CD4-positive, alpha-beta T cell treated with Interleukin-17A for 1 hour (primary cell): ENCODE measurements around the gene WDR27.
"Not testable (repeated sequence)": the region's sequence is repeated elsewhere in the genome, so short reads cannot be mapped to it uniquely, and the experiment has no call there.

Source experiments
- DNase-seq: peaks from one replicate; pipeline ENCODE4 v3.0.0-alpha.2; 2020

WDR27 gene

DNA sequence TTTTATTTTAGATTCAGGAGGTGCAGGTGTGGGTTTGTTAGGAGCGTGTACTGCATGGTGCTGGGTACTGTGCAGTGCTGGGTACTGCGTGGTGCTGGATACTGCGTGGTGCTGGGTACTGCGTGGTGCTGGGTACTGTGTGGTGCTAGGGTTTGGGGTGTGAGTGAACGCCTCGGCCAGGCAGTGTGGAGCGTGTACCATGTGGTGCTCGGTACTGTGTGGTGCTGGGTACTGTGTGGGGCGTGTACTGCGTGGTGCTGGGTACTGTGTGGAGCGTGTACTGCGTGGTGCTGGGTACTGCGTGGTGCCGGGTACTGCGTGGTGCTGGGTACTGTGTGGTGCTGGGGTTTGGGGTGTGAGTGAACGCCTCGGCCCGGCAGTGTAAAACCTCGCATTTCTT is 62.9 kb downstream of the WDR27 start:
- DNase-seq, result no peak

DNA sequence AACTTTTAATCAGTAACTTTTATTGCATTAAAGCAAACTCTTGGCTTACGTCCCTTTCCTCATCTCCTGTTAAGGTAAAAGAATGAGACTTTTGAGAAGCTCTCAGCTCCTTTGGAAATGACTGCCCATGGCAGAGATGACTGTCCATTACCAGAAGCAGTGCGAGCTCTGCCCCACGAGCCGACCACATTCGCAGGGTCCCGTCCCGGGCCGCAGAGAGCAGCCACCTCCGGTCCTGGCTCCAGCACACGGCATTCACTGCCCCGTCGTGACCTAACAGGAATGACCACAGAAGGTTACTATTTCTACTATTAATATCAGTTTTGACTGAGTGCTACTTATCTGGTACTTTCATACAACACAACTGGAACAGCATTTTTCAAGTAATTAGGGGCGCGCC is 63.4 kb downstream of the WDR27 start:
- no peak for DNase-seq

- DNase-seq, result no peak
These were observed 66.5 kb downstream of the WDR27 start for GRCh38 chr6:169635345-169635744.

DNA sequence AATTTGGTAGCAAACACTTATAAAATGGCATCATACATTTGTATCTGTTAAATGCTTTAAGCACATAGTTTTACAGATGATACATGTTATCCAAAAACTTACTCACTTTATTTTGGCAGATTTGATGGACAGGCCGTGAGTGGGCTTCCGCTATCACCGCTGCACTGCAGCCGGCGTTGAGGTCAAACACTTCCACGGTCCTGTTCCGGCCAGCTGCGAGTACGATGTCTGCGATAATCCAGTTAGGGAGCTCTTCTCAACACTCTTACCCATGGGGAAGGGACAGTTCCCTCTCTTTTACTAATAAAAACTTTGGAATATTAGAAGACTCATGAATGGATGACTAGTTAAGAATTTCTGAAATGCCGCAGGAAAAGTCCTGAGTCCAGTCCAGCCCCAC is 69.0 kb downstream of the WDR27 start:
- no peak for DNase-seq

- no peak for DNase-seq
These were observed 72.6 kb downstream of the WDR27 start for GRCh38 chr6:169629256-169629655.

DNA sequence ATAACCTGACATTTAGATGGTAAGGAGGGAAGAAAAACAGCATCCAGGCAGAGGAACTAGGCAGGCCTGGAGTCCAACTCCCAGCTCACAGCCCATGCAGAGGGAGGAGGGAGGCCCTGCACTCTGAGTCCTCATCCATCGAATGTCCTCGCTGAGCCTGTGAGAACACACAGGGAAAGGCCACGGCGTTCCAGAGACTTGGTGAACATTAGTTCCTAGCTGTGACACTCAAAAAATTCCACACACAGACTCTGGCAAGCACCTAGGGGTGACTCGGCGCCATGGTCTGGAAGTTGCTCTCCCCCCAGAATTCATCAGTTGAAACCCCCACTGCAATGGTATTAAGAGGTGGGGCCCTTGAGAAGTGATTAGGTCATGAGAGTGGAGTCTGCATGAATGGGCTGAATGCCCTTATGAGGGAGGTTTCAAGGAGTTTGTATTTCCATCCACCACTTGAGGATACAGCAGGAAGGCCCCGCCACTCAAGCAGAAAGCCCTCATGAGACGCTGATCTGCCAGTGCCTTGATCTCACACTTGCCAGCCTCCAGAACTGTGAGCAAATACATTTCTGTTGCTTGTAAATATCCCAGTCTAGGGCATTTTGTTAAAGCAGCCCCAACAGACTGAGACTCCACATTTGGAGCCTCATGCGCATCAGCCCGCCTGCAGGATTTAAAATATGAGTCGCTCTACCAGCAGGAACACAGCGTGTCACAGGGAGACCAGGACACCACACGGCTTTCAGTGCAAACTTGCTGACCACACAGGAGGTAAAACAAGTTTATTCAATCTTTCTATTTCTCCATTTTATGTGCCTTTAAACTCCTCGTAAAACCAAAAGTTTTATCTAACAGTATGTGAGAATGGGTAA is 73.9 kb downstream of the WDR27 start:
- no peak for DNase-seq

GRCh38 chr6:169626649-169627048 is 75.2 kb downstream of the WDR27 start:
- DNase-seq, result no peak

- DNase-seq, result no peak
These were observed 75.7 kb downstream of the WDR27 start for GRCh38 chr6:169626169-169626568.

DNA sequence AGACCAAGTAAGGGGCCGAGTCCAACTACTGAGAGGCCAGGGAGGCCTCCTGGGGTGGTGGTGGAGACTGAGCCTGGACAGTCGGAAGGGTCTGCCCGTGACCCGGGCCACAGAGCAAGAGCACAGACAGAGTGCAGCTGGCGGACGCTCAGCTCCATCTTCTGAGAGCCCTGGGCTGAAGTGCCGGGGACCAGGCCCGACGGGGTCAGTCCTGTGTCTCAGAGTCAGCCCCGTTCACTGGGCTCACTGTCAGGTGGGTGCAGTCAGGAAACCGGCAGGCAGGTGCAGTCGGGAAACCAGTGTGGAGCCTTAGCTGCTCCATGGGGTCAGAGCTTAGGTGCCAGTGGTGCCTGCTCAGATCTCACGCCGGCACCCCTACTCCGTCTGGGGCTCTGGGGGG is 76.5 kb downstream of the WDR27 start:
- DNase-seq, result no peak

DNA sequence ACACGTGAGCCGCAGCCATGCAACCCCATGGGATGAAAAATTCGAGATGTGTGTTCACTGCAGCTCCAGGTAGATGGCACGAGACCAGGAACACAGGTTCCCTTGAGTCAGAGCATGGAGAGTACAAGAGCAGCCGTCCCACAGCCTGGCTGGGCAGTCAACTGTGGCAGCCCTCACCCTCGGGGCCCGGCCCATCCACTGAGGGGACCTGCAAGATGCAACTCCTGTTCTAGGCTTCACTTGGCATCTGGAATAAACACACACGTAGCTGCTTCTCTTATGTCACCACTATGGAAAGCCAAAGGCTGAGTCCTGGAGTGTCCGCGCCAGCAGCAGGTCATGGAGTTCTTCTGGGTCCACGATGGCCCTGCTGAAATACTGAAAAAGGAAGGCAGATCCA is 77.0 kb downstream of the WDR27 start:
- no peak for DNase-seq

DNA sequence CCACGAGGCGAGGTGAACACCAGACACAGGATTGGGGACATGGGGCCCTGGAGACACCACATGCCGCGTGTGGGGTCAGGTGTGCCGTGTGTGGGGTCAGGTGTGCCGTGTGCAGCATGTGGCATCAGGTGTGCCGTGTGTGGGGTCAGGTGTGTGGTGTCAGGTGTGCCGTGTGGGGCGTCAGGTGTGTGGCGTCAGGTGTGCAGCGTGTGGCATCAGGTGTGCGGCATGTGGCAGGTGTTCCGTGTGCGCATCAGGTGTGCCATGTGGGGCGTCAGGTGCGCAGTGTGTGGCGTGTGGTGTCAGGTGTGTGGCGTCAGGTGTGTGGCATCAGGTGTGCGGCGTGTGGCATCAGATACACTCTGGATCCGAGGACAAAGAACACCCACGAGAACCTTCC is 77.9 kb downstream of the WDR27 start:
- DNase-seq, result no peak

DNA sequence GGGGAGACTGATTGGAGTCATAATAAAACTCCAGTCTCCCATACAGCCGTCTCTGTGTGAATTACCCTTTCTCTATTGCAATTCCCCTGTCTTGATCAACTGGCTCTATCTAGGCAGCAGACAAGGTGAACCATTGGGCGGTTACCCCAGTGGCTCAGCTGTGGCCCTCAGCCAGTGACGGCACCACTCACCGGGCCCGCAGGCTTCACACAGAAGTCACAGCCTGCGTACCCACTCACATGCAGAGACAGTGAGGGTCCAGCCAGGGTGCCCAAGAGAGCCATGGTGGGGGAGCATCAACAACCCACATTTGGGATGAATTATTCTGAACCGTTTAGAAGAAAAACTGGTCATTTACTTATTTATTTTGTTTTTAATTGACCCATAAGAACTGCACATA is 78.5 kb downstream of the WDR27 start:
- no peak for DNase-seq

GRCh38 chr6:169622618-169623017 is 79.2 kb downstream of the WDR27 start:
- DNase-seq, result no peak

GRCh38 chr6:169621311-169621710 is 80.5 kb downstream of the WDR27 start:
- DNase-seq, result no peak

DNA sequence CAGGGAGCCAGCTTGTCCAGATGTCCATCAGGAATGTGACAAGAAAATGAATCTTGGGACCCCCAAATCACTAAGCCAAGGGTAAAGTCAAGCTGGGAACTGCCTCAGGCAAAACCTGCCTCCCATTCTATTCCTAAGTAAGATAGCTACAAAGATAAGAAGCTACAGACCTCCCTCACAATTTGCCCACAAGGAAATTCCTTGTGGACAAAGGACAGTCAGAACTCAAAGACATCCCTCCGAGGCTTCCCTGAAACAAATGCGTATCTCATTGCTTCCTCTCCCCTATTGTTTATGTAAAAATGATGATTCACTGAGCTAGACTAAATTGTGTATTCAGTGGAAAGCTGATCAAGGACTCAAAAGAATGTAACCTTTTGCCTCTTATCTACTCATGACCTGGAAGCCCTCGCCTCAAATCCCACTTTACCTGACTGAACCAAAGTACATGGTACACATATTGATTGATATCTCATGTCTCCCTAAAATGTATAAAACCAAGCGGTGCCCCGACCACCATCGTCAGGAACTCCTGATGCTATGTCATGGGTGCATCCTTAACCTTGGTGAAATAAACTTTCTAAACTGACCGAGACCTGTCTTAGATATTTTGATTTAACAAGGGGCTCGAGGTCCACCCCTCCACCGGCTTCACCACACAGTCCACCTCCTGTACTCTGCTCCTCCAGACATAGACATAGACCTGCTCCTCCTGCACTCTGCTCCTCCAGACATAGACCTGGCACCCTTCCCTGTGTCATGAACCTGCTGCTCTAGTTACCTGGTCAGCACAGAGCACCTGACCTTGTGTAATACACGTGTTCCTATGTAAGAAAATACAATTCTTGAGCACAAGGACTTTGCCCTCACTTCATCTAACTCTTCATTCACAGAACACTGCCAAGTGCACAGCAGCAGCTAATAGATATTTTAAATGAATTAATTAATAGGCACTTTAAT is 81.4 kb downstream of the WDR27 start:
- no peak for DNase-seq

- no peak for DNase-seq
These were observed 82.2 kb downstream of the WDR27 start for GRCh38 chr6:169619650-169620049.

- no peak for DNase-seq
These were observed 83.0 kb downstream of the WDR27 start for GRCh38 chr6:169618526-169619490.

DNA sequence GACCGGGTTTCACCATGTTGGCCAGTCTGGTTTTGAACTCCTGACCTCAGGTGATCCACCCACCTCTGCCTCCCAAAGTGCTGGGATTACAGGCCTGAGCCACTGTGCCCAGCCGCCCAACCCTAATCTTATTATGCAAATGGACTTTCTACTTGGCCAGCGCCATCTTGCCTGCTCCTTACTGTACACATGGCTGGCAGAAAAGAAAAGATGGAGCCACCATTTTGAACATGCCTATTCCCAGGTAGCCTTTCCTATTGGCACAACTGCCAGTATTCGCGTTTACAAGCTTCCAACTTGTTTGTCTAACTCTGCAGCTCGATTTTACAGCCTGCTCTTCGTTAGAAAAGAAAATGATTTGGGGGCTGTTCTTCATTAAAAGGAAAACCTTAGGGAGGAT is 84.3 kb downstream of the WDR27 start:
- no peak for DNase-seq

- not testable (repeated sequence) for DNase-seq
These were observed 93.2 kb downstream of the WDR27 start for GRCh38 chr6:169608609-169609008.

DNA sequence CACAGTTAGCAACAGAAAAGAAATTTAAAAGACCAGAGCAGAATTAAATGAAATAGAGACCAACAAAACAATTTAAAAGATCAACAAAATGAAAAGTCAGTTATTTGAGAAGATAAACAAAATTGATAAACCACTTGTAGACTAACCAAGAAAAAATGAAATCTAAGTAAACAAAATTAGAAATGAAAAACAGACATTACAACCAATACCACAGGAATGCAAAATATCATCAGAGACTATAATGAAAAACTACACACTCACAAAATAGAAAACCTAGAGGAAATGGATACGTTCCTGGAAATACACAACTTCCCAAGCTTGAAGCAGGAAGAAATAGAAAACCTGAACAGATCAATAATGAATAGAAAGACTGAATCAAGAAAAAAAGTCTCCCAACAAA is 97.8 kb downstream of the WDR27 start:
- DNase-seq, result no peak

DNA sequence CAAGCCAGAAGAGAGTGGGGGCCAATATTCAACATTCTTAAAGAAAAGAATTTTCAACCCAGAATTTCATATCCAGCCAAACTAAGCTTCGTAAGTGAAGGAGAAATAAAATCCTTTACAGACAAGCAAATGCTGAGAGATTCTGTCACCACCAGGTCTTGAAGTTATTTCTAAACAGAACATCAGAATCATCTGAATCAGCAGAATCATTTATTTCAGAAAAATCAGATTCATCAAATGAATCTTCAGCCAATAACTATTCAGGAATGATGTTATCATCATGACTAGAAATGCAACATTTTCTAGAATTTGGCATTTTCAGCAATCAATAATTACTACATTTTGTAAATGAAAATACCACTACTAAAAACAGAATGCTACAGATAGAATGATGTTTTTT is 100.7 kb downstream of the WDR27 start:
- DNase-seq, result not testable (repeated sequence)

DNA sequence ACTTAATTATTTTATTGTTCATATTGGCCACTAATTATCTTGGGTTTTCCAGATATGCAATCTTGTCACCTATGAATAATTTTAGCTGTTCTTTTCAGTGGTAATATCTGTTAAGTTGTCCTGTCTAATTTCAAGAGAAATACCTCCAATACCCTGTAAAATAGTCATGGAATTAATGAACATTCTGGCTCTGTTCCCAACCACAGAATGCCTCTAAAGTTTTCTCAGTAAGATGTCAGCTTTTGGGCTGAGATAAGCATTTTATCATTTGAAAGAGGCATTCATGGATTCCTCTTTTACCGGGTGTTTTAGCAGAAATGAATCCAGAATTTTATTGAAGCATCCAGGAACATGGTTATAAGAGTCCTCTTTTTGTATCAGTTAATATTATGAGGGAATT is 109.3 kb downstream of the WDR27 start:
- DNase-seq, result no peak

- no peak for DNase-seq
These were observed 110.2 kb downstream of the WDR27 start for GRCh38 chr6:169591616-169592015.
